ENCODE data around the gene OXCT1.

GRCh38 chr5:41776435-41776834 lies 93.8 kb downstream of the OXCT1 start:
- TF ChIP-seq CTCF (IDR thresholded peaks at IDR 0.05) (no peak), EP300 (IDR thresholded peaks at IDR 0.05) (no peak)
